ENCODE data around the gene CHMP6.
"Not testable (repeated sequence)": the region's sequence is repeated elsewhere in the genome, so short reads cannot be mapped to it uniquely, and the experiment has no call there.

Gene CHMP6

GRCh38 chr17:81016575-81016974 lies 24.9 kb downstream of the CHMP6 start:
- FAIRE-seq, result no peak
- no peak for TF ChIP-seq POLR2A (IDR thresholded peaks at IDR 0.05; ENCODE audit: low read depth, low read length)
- DNase-seq (ENCODE audit: insufficient read length, low spot score), result no peak

- FAIRE-seq; DNase-seq (ENCODE audit: insufficient read length, low spot score): not testable (repeated sequence)
Measured at GRCh38 chr17:81017330-81017729, 25.7 kb downstream of the CHMP6 start.

DNA sequence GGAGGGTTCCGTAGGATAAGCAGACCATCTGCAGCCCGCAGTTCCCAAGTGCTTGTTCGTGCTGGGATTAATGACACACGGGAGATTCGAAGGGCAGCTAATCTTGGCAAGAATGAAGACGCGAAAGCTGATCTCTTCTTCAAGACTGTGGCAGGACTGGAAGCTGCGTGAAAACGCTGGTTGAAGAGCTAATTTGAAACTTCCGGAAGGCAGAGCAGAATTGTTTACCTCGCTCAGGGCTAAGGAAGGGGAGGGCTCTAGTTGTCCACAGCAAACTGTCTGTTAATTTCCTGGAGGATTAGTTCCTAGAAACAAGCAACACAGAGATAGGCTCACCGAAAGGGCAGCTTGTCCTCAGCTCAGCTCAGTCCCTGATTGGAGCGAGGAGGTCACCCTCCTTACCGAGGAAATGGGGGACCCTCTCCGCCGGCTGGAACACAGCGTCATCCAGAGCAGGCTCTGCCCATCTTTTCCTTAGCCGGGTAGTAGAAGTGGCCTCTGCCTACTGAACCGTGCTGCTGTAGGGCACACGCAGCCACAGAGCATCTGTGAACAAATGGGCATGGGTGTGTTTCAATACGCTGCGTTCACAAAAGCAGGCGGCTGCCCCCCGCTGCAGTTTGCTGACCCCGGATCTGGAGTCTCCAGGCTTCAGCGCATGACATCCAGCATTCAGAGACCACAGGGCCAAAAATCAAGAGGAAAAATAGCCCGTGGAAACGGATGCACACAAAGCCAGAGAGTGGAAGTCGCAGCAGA lies 26.6 kb downstream of the CHMP6 start:
- FAIRE-seq, result no peak
- no peak for DNase-seq (ENCODE audit: insufficient read length, low spot score)
- no peak for TF ChIP-seq POLR2A (IDR thresholded peaks at IDR 0.05; ENCODE audit: low read depth, low read length)

- TF ChIP-seq POLR2A (IDR thresholded peaks at IDR 0.05; ENCODE audit: low read depth, low read length), result no peak
- DNase-seq (ENCODE audit: insufficient read length, low spot score) (no peak), FAIRE-seq (no peak)
Measured at GRCh38 chr17:81019563-81020442, 28.2 kb downstream of the CHMP6 start.

GRCh38 chr17:81020443-81020766 lies 28.8 kb downstream of the CHMP6 start:
- no peak for FAIRE-seq
- DNase-seq (ENCODE audit: insufficient read length, low spot score), result no peak
- TF ChIP-seq POLR2A (IDR thresholded peaks at IDR 0.05; ENCODE audit: low read depth, low read length), result no peak

DNA sequence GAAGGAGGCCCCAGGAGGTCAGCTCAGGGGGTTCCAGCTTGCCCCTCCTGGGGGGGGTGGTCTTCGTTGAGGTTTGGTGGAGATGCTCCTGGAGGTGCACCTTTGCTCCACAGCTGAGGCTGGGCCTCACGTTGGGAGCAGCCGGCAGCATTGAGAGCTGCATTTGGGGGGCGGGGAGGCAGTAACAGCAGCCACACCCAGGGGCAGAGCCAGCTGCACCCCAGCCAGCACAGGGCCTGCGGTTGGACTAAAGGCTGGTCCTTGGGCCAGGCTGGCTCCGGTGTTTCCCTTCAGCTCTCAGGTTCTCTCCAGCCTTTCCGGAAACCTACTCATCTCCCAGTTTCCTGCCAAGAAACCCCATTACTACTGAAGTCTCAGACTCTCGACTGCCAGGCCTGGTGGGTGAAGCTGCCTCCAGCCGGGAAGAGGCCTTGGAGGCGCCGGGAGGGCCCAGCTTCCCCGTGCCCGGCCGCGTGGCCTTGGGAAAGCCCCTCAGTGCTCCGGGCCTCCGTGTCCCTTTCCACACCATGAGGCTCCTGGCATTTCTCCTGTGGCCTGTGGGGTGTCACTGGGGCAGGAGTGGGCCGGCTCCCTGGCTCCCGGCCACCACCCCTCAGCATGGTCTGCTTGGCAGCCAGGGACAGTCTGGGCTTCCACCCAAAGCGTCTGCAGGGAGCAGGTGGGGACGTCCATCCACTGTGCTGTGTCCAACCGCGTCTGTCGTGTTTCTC lies 29.3 kb downstream of the CHMP6 start:
- peak; percentile 41 for TF ChIP-seq POLR2A (IDR thresholded peaks at IDR 0.05; ENCODE audit: low read depth, low read length)
- peak; percentile 96 for DNase-seq (ENCODE audit: insufficient read length, low spot score)
- peak; percentile 11 for FAIRE-seq

GRCh38 chr17:81021531-81022343 lies 30.1 kb downstream of the CHMP6 start:
- DNase-seq (ENCODE audit: insufficient read length, low spot score), result no peak
- TF ChIP-seq POLR2A (IDR thresholded peaks at IDR 0.05; ENCODE audit: low read depth, low read length), result no peak
- FAIRE-seq, result no peak

GRCh38 chr17:81022344-81022676 lies 30.7 kb downstream of the CHMP6 start:
- no peak for TF ChIP-seq POLR2A (IDR thresholded peaks at IDR 0.05; ENCODE audit: low read depth, low read length)
- FAIRE-seq (no peak), DNase-seq (ENCODE audit: insufficient read length, low spot score) (no peak)

DNA sequence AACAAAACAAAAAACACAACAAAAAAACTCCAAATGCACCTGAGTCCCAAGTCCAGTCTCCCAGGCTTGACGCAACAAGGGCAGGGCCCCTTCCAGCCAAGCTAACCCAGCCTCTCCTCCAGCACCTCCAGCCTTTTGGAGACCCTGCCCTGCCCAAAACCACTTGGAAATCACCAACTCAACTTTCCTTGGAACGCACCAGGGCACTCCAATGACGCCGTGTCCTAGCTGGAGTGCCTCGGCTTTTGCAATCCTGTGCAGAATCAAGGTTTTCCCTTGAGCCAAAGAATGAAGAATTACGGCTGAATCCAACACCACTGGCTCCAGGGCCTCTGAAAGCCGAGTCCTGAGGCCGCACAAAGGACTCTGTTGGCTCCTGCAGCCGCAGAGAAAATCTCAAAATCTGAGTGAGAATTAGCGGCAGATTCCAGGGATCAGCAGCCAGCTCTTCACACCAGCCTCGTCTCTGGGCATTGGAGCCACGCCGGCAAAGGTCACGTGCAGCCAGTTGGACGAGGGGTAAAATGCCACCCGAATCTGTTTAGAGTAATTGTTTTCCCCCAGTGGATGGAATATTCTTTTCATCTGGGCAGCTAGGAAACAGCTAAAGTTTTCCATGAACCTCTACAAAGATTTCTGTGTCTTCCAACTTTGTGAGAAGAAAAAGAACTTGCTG lies 33.6 kb downstream of the CHMP6 start:
- TF ChIP-seq POLR2A (IDR thresholded peaks at IDR 0.05; ENCODE audit: low read depth, low read length), result no peak
- FAIRE-seq (no peak), DNase-seq (ENCODE audit: insufficient read length, low spot score) (no peak)

GRCh38 chr17:81025741-81026129 lies 34.1 kb downstream of the CHMP6 start:
- no peak for FAIRE-seq
- TF ChIP-seq POLR2A (IDR thresholded peaks at IDR 0.05; ENCODE audit: low read depth, low read length), result no peak
- no peak for DNase-seq (ENCODE audit: insufficient read length, low spot score)

DNA sequence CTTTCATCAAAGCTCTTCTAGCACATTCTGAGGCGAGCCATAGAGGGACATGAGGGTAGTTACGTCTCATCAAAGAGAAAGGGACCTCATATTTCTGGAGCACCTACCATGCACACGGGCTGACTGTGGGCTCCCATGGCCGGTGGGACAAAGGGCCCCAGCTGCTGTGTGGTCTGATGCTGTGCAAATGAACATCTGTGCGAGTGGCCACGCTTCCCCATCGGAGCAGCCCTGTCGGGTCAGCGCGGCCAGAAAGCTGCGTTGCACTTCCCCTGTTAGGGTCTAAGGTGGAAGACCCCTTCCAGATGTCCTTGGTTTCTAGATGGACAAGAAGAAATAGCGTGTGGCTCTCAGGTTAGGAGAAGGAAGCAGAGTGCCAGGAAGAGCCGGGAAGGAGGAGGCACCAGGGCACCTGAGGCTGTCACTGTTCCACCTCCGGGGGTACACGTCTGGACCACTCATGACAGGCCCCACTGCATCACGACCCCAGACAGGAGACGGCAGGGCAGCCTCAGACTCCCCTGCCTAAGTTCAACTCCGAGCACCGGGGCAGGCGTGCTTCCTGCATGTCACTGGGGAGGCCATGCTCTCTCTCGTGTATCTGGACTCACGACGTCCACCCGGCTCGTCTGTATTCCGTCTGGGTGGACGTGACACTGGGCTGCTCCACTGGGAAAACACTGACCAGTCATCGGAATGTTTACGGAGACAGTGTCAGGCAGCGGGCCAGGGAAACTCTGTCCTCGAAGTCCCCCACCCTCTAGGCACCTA lies 34.8 kb downstream of the CHMP6 start:
- TF ChIP-seq POLR2A (IDR thresholded peaks at IDR 0.05; ENCODE audit: low read depth, low read length), result no peak
- FAIRE-seq, result no peak
- no peak for DNase-seq (ENCODE audit: insufficient read length, low spot score)

GRCh38 chr17:81027038-81027437 lies 35.4 kb downstream of the CHMP6 start:
- no peak for TF ChIP-seq POLR2A (IDR thresholded peaks at IDR 0.05; ENCODE audit: low read depth, low read length)
- no peak for DNase-seq (ENCODE audit: insufficient read length, low spot score)
- no peak for FAIRE-seq
